GM18526 (cell line): ENCODE data around the gene NSMF.

Experiments
- POLR2A ChIP-seq: IDR thresholded peaks from 3 replicates; pipeline ENCODE4 v1.6.1; 2011; ENCODE audit not compliant: insufficient read length; ENCODE audit errors: extremely low read depth

Gene NSMF

GRCh38 chr9:137423514-137424291 lies 35.4 kb downstream of the NSMF start:
- TF ChIP-seq POLR2A: no peak

GRCh38 chr9:137422604-137423513 lies 36.3 kb downstream of the NSMF start, which contains the start of the genes EXD3 and NOXA1:
TSS of gene EXD3 (minus strand) at chr9:137423162. CDS start at chr9:137395357, 27,805 bp downstream.
TSS of gene NOXA1 (plus strand) at chr9:137423393. CDS start at chr9:137423530, 137 bp downstream.
- TF ChIP-seq POLR2A: peak; percentile 57

GRCh38 chr9:137421838-137422603 lies 37.1 kb downstream of the NSMF start:
- TF ChIP-seq POLR2A: no peak

- TF ChIP-seq POLR2A: peak; percentile 38
Observed at GRCh38 chr9:137417161-137418021, 41.7 kb downstream of the NSMF start.

GRCh38 chr9:137416563-137417151 lies 42.5 kb downstream of the NSMF start:
- TF ChIP-seq POLR2A: no peak

- no peak for TF ChIP-seq POLR2A
Observed at GRCh38 chr9:137416006-137416562, 43.0 kb downstream of the NSMF start.

- no peak for TF ChIP-seq POLR2A
Observed at GRCh38 chr9:137415451-137415850, 43.7 kb downstream of the NSMF start.

- no peak for TF ChIP-seq POLR2A
Observed at GRCh38 chr9:137412431-137412830, 46.7 kb downstream of the NSMF start.

- TF ChIP-seq POLR2A: no peak
Observed at GRCh38 chr9:137411645-137412380, 47.3 kb downstream of the NSMF start.

- TF ChIP-seq POLR2A: no peak
Observed at GRCh38 chr9:137411260-137411644, 47.9 kb downstream of the NSMF start.

GRCh38 chr9:137410891-137411249 lies 48.3 kb downstream of the NSMF start:
- no peak for TF ChIP-seq POLR2A

- no peak for TF ChIP-seq POLR2A
Observed at GRCh38 chr9:137409515-137409914, 49.6 kb downstream of the NSMF start.

- TF ChIP-seq POLR2A: no peak
Observed at GRCh38 chr9:137408651-137409405, 50.3 kb downstream of the NSMF start.
